Muscle of leg (tissue), 11 donors: Measurements from ENCODE around the gene PBX4. TPM values are rescaled to one million over a fixed set of nuclear protein-coding genes. Genes with fewer than 3 reads are reported as not detected.

Experiments
- DNase-seq: peaks from one replicate; pipeline ENCODE4 v3.0.0; 2013
- H3K27ac ChIP-seq: one replicate; pipeline ENCODE4 v1.5.1; 2013; ENCODE audit warnings: mild to moderate bottlenecking, low read length, control low read depth
- H3K27me3 ChIP-seq: one replicate; pipeline ENCODE4 v1.6.1; 2013; ENCODE audit warnings: low read length; ENCODE audit not compliant: control insufficient read depth, insufficient read depth
- H3K36me3 ChIP-seq: one replicate; pipeline ENCODE4 v1.6.1; 2013; ENCODE audit warnings: low read length; ENCODE audit not compliant: control insufficient read depth, insufficient read depth
- H3K4me1 ChIP-seq: one replicate; pipeline ENCODE4 v1.6.1; 2013; ENCODE audit warnings: low read length; ENCODE audit not compliant: control insufficient read depth, insufficient read depth
- H3K4me3 ChIP-seq: one replicate; pipeline ENCODE4 v1.5.1; 2013; ENCODE audit warnings: low read length, control low read depth
- H3K9me3 ChIP-seq: replicated peaks from 2 replicates; pipeline ENCODE4 v1.6.1; 2013; ENCODE audit warnings: low read depth, low read length; ENCODE audit not compliant: control insufficient read depth
- WGBS: methylation state at CpG from one replicate; pipeline ENCODE4 v1.1.5; 2013; ENCODE audit warnings: missing lambda C conversion rate; ENCODE audit not compliant: insufficient coverage; 5-methylcytosine and 5-hydroxymethylcytosine counted together
- polyA plus RNA-seq, 8 donors: library from polyadenylated mRNA; unstranded; fragments of 120-200 nt; gene quantifications; one replicate each; pipeline versions ENCODE4 v1.2.1 to v1.2.3, GENCODE V29; 2013; ENCODE audit warnings: inconsistent platforms in 1 of 8, low replicate concordance in 1 of 8; ENCODE audit not compliant: insufficient read length in 8 of 8, insufficient read depth in 1 of 8
- total RNA-seq: library from RNA; stranded (reverse); fragments of 120-200 nt; gene quantifications from one replicate; pipeline ENCODE4 v1.2.4, GENCODE V29; 2013

The PBX4 gene
- total and polyA plus RNA-seq, 9 donors: 1.5 to 3.1 (median 1.9) TPM

DNA sequence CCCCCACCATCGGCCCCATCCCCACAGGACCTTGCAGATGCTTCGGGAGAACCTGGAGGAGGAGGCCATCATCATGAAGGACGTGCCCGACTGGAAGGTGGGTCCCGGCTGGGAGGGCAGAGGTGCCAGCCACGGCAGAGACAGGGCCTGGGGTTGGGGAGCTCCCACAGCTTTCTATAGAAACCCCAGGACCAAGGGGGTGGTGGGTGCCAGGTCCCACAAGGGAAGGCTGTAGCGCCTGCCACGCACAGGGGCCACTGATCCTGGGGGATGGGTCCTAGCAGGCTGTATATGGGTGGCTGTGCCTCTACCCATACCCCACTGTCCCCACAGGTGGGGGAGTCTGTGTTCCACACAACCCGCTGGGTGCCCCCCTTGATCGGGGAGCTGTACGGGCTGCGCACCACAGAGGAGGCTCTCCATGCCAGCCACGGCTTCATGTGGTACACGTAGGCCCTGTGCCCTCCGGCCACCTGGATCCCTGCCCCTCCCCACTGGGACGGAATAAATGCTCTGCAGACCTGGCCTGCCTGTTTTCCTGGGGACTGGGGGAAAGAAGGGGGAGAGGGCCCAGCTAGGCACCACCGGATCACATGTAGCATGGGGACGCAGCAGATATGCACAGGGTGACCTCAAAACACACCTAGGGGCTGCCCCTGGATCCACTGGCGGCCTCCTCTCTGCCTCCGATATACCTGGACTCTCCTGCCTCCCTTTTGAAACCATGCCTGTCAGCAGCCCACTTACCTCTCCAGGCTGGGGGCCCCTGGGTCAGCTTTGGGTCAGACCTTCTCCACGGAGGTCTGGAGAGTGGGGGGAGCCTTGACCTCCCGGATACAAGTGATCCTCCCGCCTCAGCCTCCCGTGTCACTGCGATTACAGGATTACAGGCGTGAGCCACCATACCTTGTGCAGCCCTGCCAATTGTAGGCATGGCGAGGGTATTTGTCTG is 90.5 kb downstream of the PBX4 start:
- Histone ChIP-seq H3K27ac (no peak overlapping the region), H3K27me3 (no peaks in the 10 kb centered on the region), H3K9me3 (no peaks in the 10 kb centered on the region), H3K4me1 (peaks cover 6% of the 10 kb centered on the region), H3K4me3 (no peak overlapping the region), H3K36me3 (peaks cover 48% of the 10 kb centered on the region)
- 86% methylated on average over 11 of the region's 27 CpGs for WGBS
- no peak for DNase-seq

DNA sequence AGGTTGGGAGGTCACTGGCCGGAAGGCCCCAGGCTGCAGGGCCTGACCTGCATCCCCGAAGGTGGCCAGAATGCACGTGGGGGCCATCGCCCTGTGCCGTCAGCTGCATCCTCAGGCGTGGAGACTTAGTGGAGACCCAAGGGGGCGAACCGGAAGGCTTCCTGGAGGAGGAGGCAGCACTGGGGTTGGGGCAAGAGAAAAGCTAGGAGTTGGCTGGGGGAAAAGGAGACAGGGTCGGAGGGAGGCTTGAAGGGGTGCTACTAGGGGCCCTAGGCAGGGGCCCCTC is 91.2 kb downstream of the PBX4 start:
- H3K4me3 ChIP-seq: no peak overlapping the region
- WGBS: 95% methylated on average over 9 of the region's 9 CpGs
- no peak for DNase-seq
- peaks cover 3% of the 10 kb centered on the region for H3K4me1 ChIP-seq
- H3K9me3 ChIP-seq: no peaks in the 10 kb centered on the region
- H3K27me3 ChIP-seq: no peaks in the 10 kb centered on the region
- H3K36me3 ChIP-seq: peaks cover 49% of the 10 kb centered on the region
- H3K27ac ChIP-seq: no peak overlapping the region

DNA sequence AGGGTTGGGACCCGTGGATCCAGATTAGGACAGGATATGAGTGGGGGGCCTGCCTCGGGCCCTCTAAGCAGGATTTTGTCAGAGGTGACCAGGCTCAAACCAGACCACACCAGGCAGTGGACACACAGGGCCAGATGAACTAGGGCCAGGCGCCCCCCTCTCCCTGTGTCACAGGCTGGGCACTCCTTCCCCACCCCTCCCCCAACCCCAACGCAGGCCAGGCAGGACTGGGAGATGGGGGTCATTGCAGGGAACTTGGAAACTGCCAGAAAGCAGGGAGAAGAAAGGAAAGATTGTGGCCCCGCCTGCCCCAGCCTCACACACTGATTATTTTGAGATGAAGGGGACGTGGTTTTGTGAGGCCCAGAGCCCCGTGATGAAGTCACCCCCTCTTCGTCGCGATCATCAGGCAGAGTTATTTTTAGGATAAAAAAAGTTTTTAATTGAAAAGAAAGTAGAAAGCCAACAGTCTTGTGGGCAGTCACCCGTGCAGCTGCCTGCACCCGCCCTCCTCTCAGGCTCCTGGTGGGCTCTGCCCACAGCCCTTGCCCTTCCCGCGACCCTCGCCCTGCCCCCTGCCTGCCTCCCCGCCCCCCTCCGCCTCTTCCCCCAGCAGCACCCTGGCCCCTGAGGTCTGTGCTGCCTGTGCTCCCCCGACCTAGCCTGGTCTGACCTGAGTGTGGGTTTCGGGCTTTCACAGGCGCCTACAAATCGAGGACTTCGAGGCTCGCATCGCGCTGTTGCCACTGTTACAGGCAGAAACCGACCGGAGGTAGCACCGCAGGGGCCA is 91.7 kb downstream of the PBX4 start:
- H3K9me3 ChIP-seq: no peaks in the 10 kb centered on the region
- peaks cover 49% of the 10 kb centered on the region for H3K36me3 ChIP-seq
- H3K27ac ChIP-seq: no peak overlapping the region
- H3K4me1 ChIP-seq: no peaks in the 10 kb centered on the region
- H3K4me3 ChIP-seq: no peak overlapping the region
- WGBS: 82% methylated on average over 19 of the region's 28 CpGs
- DNase-seq: no peak
- H3K27me3 ChIP-seq: no peaks in the 10 kb centered on the region

- 83% methylated on average over 21 of the region's 23 CpGs for WGBS
- Histone ChIP-seq H3K4me1 (no peaks in the 10 kb centered on the region), H3K9me3 (peaks cover 3% of the 10 kb centered on the region), H3K36me3 (peaks cover 48% of the 10 kb centered on the region), H3K27ac (no peak overlapping the region), H3K4me3 (no peak overlapping the region), H3K27me3 (no peaks in the 10 kb centered on the region)
- DNase-seq: no peak
Measured at GRCh38 chr19:19525611-19526380, 92.7 kb downstream of the PBX4 start.

GRCh38 chr19:19524053-19524452 is 94.4 kb downstream of the PBX4 start:
- Histone ChIP-seq H3K4me3 (no peak overlapping the region), H3K9me3 (peaks cover 3% of the 10 kb centered on the region), H3K4me1 (no peaks in the 10 kb centered on the region), H3K36me3 (peaks cover 51% of the 10 kb centered on the region), H3K27me3 (no peaks in the 10 kb centered on the region), H3K27ac (no peak overlapping the region)
- no peak for DNase-seq
- WGBS: 94% methylated on average over 3 of the region's 7 CpGs

DNA sequence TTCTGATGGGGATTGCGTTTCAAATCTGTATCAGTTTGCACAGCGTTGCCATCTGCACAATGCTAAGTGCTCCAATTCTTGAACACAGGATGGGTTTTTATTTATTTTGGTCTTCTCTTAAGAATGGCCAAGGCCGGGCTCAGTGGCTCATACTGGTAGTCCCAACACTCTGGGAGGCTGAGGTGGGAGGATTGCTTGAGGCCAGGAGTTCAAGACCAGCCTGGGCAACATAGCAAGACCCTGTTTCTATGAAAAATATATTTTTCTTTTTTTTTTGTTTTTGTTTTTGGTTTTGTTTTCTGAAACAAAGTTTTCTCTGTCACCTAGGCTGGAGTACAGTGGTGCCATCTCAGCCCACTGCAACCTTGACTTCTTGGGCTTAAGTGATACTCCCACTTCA is 95.3 kb downstream of the PBX4 start:
- H3K4me1 ChIP-seq: no peaks in the 10 kb centered on the region
- H3K4me3 ChIP-seq: no peak overlapping the region
- peaks cover 48% of the 10 kb centered on the region for H3K36me3 ChIP-seq
- DNase-seq: no peak
- H3K27me3 ChIP-seq: no peaks in the 10 kb centered on the region
- H3K9me3 ChIP-seq: peaks cover 3% of the 10 kb centered on the region
- no peak overlapping the region for H3K27ac ChIP-seq
- WGBS: 90% methylated on average over 2 of the region's 3 CpGs

DNA sequence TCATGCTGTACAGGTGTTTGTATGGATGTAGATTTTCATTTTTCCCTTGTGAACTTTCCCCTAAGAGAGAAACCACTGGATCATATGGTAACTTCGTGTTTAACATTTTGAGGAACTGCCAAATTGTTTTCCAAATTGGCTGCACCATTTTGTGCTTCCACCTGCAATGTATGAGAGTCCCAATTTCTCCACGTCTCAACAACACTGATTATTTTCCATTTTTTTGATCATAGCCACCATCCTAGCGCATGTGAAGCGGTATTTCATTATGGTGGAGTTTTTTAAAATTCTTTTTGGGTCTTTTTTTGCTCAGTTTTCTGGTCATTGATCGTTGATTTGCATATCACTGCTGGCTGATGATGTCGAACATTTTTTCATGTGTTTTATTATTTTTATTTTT is 97.5 kb downstream of the PBX4 start:
- Histone ChIP-seq H3K9me3 (peaks cover 3% of the 10 kb centered on the region), H3K27ac (no peak overlapping the region), H3K4me1 (peaks cover 9% of the 10 kb centered on the region), H3K4me3 (no peak overlapping the region), H3K36me3 (peaks cover 32% of the 10 kb centered on the region), H3K27me3 (no peaks in the 10 kb centered on the region)
- WGBS: 80% methylated on average over 1 of the region's 6 CpGs
- DNase-seq: no peak

- no CpG with 5 or more reads among the region's 10 CpGs for WGBS
- H3K27ac ChIP-seq: no peak overlapping the region
- no peak for DNase-seq
- peaks cover 19% of the 10 kb centered on the region for H3K36me3 ChIP-seq
- peak overlapping the region; percentile 83 for H3K4me3 ChIP-seq
- H3K4me1 ChIP-seq: peaks cover 26% of the 10 kb centered on the region
- H3K27me3 ChIP-seq: peaks cover 9% of the 10 kb centered on the region
- peaks cover 9% of the 10 kb centered on the region for H3K9me3 ChIP-seq
Measured at GRCh38 chr19:19517235-19517619, 101.3 kb downstream of the PBX4 start.

- peaks cover 9% of the 10 kb centered on the region for H3K27me3 ChIP-seq
- WGBS: 6% methylated on average over 52 of the region's 61 CpGs
Measured at GRCh38 chr19:19515642-19516519, 102.6 kb downstream of the PBX4 start, which contains the start of gene NDUFA13. TSS of gene NDUFA13 (plus strand) at chr19:19516225. CDS start at chr19:19516239, 14 bp downstream.

More at GRCh38 chr19:19515642-19516519, 102.6 kb downstream of the PBX4 start, which contains the start of gene NDUFA13:
- Histone ChIP-seq H3K4me1 (peaks cover 26% of the 10 kb centered on the region), H3K9me3 (peaks cover 6% of the 10 kb centered on the region), H3K27ac (peak within 1 kb of the TSS; percentile 84), H3K4me3 (peak within 1 kb of the TSS; percentile 83), H3K36me3 (peaks cover 14% of the 10 kb centered on the region)
- peak; percentile 98 for DNase-seq
